Chondrocyte (in vitro differentiated cells): ENCODE results near the gene NEK4. TPM values are rescaled to one million over a fixed set of nuclear protein-coding genes. Genes with fewer than 3 reads are reported as not detected.

Experiments used
- DNase-seq: peaks from one replicate; pipeline ENCODE4 v3.0.0; 2021; ENCODE audit warnings: mixed read lengths, low spot score
- H3K27ac Mint-ChIP-seq: one replicate; pipeline ENCODE4 v1.8.0; 2021; ENCODE audit warnings: mild to moderate bottlenecking, moderate library complexity, mixed read lengths; ENCODE audit not compliant: unreplicated experiment
- H3K27me3 Mint-ChIP-seq: 2 replicates; pipeline ENCODE4 v1.8.0; 2021; ENCODE audit warnings: low read depth, mixed read lengths
- H3K36me3 Mint-ChIP-seq: 2 replicates; pipeline ENCODE4 v1.8.0; 2021; ENCODE audit warnings: low read depth, mixed read lengths
- H3K4me1 Mint-ChIP-seq: 2 replicates; pipeline ENCODE4 v1.8.0; 2021; ENCODE audit warnings: low read depth, mild to moderate bottlenecking, mixed read lengths
- H3K4me3 Mint-ChIP-seq: one replicate; pipeline ENCODE4 v1.8.0; 2021; ENCODE audit warnings: mild to moderate bottlenecking, moderate library complexity, mixed read lengths; ENCODE audit not compliant: unreplicated experiment
- H3K9me3 Mint-ChIP-seq: 2 replicates; pipeline ENCODE4 v1.8.0; 2021; ENCODE audit warnings: low read depth, mixed read lengths
- total RNA-seq: library from RNA; stranded (reverse); gene quantifications from 3 replicates; pipeline ENCODE4 v1.2.1, GENCODE V29; 2021
- TF ChIP-seq, protein P1 (sequence below): fragments of 200-600 bp; sonication (generic); IDR thresholded peaks from 2 replicates; pipeline ENCODE4 v1.5.0; 2021; ENCODE audit warnings: antibody characterized with exemption, mild to moderate bottlenecking, moderate library complexity

Gene NEK4
- total RNA-seq, 1 donor from 2014 or later: 11.6 TPM

DNA sequence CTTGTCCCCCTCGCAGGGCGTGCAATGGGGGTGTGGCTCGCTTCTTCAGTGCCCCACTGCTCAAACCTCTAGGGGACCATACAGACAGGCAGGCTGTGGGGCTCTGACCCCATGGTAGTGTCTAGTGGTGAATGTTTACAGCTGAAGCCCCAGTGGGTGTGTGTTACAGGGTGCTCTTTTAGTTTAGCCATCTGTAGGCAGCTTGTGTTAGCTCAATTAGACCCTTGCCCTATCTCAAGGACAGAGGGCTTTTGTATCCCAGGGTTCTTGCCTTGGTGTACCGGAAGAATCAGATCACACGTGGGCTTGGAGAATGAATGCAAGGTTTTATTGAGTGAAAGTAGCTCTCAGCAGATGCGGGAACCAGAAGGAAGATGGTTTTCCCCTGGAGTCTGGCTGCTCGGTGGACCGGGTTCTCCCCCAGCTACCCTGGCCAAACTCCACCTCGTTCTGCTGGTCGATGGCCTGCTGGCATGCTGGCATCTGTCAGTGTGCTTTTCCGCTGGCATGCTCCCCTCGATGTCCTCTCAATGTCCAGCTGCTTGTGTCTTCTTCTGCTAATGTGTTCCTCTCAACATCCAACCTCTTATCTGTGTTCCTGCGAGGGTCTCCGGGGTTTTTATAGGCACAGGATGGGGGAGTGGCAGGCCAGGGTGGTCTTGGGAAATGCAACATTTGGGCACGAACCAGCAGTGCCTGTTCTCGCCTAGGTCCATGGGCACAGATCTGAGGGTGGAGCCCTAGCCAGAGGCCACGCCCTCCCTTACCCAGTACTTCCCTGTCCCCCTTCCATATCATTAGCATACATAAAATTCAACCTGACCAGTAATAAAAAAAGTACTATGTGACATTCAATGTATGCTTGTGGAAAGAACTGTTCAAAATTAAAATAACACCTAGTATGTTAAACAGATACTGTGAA is 58.2 kb downstream of the NEK4 start:
- no peaks in the 10 kb centered on the region for H3K9me3 Mint-ChIP-seq
- H3K27ac Mint-ChIP-seq: no peak overlapping the region

DNA sequence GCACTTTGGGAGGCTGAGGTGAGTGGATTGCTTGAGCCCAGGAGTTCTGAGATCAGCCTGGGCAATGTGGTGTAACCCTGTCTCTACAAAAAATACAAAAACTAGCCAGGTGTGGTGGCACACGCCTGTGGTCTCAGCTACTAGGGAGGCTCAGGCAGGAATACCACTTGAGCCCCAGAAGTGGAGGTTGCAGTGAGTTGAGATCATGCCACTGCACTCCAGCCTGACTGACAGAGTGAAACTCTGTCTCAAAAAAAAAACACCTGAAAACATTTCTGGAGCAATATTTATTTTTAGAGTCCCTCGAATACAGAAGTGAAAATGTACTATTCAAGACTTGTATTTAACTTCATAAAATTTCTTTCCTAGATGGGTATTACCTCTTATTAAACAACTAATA is 60.2 kb downstream of the NEK4 start:
- TF ChIP-seq, protein P1, sequence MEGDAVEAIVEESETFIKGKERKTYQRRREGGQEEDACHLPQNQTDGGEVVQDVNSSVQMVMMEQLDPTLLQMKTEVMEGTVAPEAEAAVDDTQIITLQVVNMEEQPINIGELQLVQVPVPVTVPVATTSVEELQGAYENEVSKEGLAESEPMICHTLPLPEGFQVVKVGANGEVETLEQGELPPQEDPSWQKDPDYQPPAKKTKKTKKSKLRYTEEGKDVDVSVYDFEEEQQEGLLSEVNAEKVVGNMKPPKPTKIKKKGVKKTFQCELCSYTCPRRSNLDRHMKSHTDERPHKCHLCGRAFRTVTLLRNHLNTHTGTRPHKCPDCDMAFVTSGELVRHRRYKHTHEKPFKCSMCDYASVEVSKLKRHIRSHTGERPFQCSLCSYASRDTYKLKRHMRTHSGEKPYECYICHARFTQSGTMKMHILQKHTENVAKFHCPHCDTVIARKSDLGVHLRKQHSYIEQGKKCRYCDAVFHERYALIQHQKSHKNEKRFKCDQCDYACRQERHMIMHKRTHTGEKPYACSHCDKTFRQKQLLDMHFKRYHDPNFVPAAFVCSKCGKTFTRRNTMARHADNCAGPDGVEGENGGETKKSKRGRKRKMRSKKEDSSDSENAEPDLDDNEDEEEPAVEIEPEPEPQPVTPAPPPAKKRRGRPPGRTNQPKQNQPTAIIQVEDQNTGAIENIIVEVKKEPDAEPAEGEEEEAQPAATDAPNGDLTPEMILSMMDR: no peak
- Mint-ChIP-seq H3K36me3 (peaks cover 4% of the 10 kb centered on the region), H3K4me3 (no peak overlapping the region), H3K4me1 (peaks cover 16% of the 10 kb centered on the region), H3K9me3 (no peaks in the 10 kb centered on the region), H3K27ac (no peak overlapping the region), H3K27me3 (no peaks in the 10 kb centered on the region)
- DNase-seq: no peak

More for the DNA sequence above, 58.2 kb downstream of the NEK4 start:
- TF ChIP-seq, protein P1: no peak
- H3K4me1 Mint-ChIP-seq: peaks cover 7% of the 10 kb centered on the region
- H3K27me3 Mint-ChIP-seq: no peaks in the 10 kb centered on the region
- H3K4me3 Mint-ChIP-seq: no peak overlapping the region
- DNase-seq: no peak
- peaks cover 4% of the 10 kb centered on the region for H3K36me3 Mint-ChIP-seq

DNA sequence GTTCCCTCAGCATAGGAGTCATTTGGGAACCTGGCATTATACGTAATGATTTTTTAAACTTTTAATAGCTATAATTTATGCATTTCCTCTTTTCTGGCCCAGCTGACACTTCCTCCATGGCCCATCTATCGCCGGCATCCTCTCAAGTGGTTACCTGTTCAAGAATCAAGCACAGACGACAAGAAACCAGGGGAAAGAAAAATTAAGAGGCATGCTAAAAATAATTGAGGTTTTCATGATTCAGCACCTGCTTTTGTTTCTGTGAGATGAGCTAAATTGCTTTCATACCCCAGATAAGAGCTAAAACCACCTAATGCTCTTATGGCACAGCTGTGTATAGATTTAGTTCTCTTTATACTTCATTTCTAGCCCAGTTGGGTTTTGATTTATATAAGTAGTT is 63.2 kb downstream of the NEK4 start:
- peak overlapping the region; percentile 49 for H3K4me3 Mint-ChIP-seq
- peak overlapping the region; percentile 49 for H3K27ac Mint-ChIP-seq
- TF ChIP-seq, protein P1: no peak
- no peak for DNase-seq
- peaks cover 32% of the 10 kb centered on the region for H3K4me1 Mint-ChIP-seq
- no peaks in the 10 kb centered on the region for H3K27me3 Mint-ChIP-seq
- H3K9me3 Mint-ChIP-seq: no peaks in the 10 kb centered on the region
- H3K36me3 Mint-ChIP-seq: peaks cover 4% of the 10 kb centered on the region

DNA sequence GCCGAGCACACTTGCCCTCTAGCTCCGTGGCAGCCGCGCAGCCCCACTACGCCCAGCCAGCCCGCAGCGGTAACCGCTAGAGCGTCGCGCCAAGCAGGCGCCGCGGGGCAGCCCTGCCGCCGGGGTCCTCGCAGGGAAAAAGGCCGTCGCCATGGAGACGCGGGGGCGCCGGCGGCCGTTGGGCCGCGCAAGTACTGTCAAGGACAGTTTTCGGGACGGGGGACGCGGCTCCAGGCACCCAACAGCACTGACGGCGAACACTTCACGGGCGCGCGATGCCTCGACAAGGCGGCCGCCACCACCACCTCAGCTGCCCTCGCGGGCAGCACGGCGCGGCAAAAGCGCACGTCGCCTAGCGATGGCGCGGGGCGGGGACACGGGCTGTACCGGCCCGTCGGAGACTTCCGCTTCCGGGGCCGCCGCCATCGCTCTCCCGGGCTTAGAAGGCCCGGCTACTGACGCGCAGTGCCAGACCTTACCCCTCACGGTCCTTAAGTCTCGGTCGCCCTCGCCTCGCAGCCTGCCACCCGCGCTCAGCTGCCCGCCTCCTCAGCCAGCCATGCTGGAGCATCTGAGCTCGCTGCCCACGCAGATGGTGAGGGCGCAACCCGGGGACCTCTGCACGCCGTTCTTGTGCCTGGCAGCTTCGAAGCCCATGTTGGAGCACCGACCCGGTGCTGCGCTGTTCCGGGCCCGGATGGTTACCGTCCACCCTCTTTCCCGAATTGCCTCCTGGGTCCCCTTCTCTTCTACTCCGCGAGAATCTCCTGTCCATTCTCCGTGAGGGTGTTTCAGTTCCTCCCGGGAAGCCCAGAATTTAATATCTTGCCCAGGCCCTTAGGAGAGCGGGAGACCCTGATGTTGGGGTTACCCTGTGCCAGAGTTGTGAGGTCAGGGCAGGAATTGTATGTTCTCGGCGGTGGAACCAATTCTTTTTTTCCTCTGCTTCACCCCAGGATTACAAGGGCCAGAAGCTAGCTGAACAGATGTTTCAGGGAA is 64.8 kb downstream of the NEK4 start, which contains the start of the genes GLT8D1 and SPCS1:
TSS of gene GLT8D1 (minus strand) at position 104 of the 999 bp plus-strand sequence. CDS start 5,331 bp downstream, outside the sequence.
TSS of gene SPCS1 (plus strand) at position 419 of the 999 bp plus-strand sequence. CDS start at position 560, 141 bp downstream.
- Mint-ChIP-seq H3K36me3 (peaks cover 4% of the 10 kb centered on the region), H3K4me1 (peaks cover 38% of the 10 kb centered on the region), H3K9me3 (no peaks in the 10 kb centered on the region), H3K4me3 (peak within 1 kb of the TSS; percentile 89), H3K27ac (peak within 1 kb of the TSS; percentile 95), H3K27me3 (no peaks in the 10 kb centered on the region)
- TF ChIP-seq, protein P1: no peak
- peak; percentile 96 for DNase-seq

DNA sequence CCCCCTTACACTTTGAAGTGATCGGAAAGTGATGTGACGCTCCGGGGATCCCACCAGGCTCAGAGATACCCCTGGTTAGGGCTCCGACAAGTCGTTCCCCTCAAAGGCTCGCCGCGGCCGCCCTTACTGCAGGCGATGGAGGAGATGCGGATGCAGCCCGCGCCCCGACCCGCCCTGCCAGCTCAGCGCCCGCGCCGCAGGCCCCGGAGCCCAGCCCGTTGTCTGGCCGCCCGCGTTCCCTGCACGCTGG is 65.4 kb downstream of the NEK4 start:
- Mint-ChIP-seq H3K4me3 (peak overlapping the region; percentile 89), H3K27me3 (no peaks in the 10 kb centered on the region), H3K36me3 (peaks cover 4% of the 10 kb centered on the region), H3K4me1 (peaks cover 39% of the 10 kb centered on the region), H3K9me3 (no peaks in the 10 kb centered on the region), H3K27ac (peak overlapping the region; percentile 95)
- no peak for DNase-seq
- TF ChIP-seq, protein P1: no peak
